HEK293 (cell line): ENCODE data around the gene ADGRD2.

Source experiments
- ATF2 ChIP-seq: fragments of 450-650 bp; formaldehyde crosslinking; IDR thresholded peaks from 2 replicates; pipeline ENCODE4 v1.5.1; 2016; ENCODE audit warnings: missing biosample characterization, missing genetic modification characterization, low read depth
- BCL11A ChIP-seq: fragments of 450-650 bp; formaldehyde crosslinking; IDR thresholded peaks from 2 replicates; pipeline ENCODE4 v1.5.1; 2016; ENCODE audit warnings: low read depth, missing biosample characterization, missing genetic modification characterization
- BCL11B ChIP-seq: fragments of 450-650 bp; formaldehyde crosslinking; IDR thresholded peaks from 2 replicates; pipeline ENCODE4 v1.5.1; 2016; ENCODE audit warnings: low read depth, missing biosample characterization, missing genetic modification characterization
- CTCF ChIP-seq: fragments of 450-650 bp; formaldehyde crosslinking; IDR thresholded peaks from 2 replicates; pipeline ENCODE4 v1.5.1; 2016; ENCODE audit warnings: missing biosample characterization, missing genetic modification characterization
- KLF1 ChIP-seq: fragments of 450-650 bp; formaldehyde crosslinking; IDR thresholded peaks from 2 replicates; pipeline ENCODE4 v1.5.1; 2016; ENCODE audit warnings: missing biosample characterization, missing genetic modification characterization
- MYNN ChIP-seq: fragments of 450-650 bp; formaldehyde crosslinking; IDR thresholded peaks from 2 replicates; pipeline ENCODE4 v1.5.1; 2016; ENCODE audit warnings: missing biosample characterization, missing genetic modification characterization, borderline replicate concordance
- PBX3 ChIP-seq: sonication (generic); formaldehyde crosslinking; IDR thresholded peaks from 2 replicates; pipeline ENCODE4 v1.8.1; 2022; ENCODE audit warnings: mild to moderate bottlenecking, moderate library complexity, missing genetic modification reagents
- REST ChIP-seq: fragments of 450-650 bp; formaldehyde crosslinking; IDR thresholded peaks from 2 replicates; pipeline ENCODE4 v1.5.1; 2016; ENCODE audit warnings: missing biosample characterization, missing genetic modification characterization
- ZBTB1 ChIP-seq: fragments of 450-650 bp; formaldehyde crosslinking; IDR thresholded peaks from 2 replicates; pipeline ENCODE4 v1.5.1; 2016; ENCODE audit warnings: missing biosample characterization, missing genetic modification characterization
- ZNF112 ChIP-seq: fragments of 450-650 bp; formaldehyde crosslinking; IDR thresholded peaks from 2 replicates; pipeline ENCODE4 v1.5.0; 2017; ENCODE audit warnings: missing biosample characterization, missing genetic modification characterization
- ZNF274 ChIP-seq, 2 experiments: fragments of 200-500 bp in 1 of 2; fragments of 450-650 bp in 1 of 2; sonication (Bioruptor generic) in 1 of 2; formaldehyde crosslinking in 1 of 2; IDR thresholded peaks; 2 replicates each; pipeline versions ENCODE4 v1.5.1 to v1.6.1; 2014 to 2016; ENCODE audit warnings: borderline replicate concordance in 1 of 2, inconsistent platforms in 1 of 2, low read length in 1 of 2, missing biosample characterization in 1 of 2, missing genetic modification characterization in 1 of 2
- ZNF292 ChIP-seq: fragments of 450-650 bp; formaldehyde crosslinking; IDR thresholded peaks from 2 replicates; pipeline ENCODE4 v1.5.1; 2016; ENCODE audit warnings: low read depth, missing biosample characterization, missing genetic modification characterization, borderline replicate concordance
- ZNF654 ChIP-seq: fragments of 450-650 bp; formaldehyde crosslinking; IDR thresholded peaks from 2 replicates; pipeline ENCODE4 v1.5.1; 2016; ENCODE audit warnings: low read depth, missing biosample characterization, missing genetic modification characterization

- TF ChIP-seq MYNN (tag by site-specific recombination) (no peak), ZNF274 (IDR thresholded peaks at IDR 0.05; ENCODE audit: low read length) (no peak), ZNF274 (tag by site-specific recombination; IDR thresholded peaks at IDR 0.05; ENCODE audit: borderline replicate concordance) (no peak), PBX3 (CRISPR knock-in tag) (no peak), CTCF (no peak), ATF2 (tag by site-specific recombination) (no peak), ZNF292 (tag by site-specific recombination) (no peak), ZBTB1 (tag by site-specific recombination) (no peak), REST (tag by site-specific recombination) (no peak), BCL11A (tag by site-specific recombination) (no peak), BCL11B (no peak), KLF1 (tag by site-specific recombination) (no peak), ZNF654 (tag by site-specific recombination) (no peak), ZNF112 (tag by site-specific recombination) (no peak)
These were observed 48.4 kb downstream of the ADGRD2 start for GRCh38 chr9:124498499-124499146.
